Sigmoid colon (tissue), 7 donors: ENCODE data around the gene NDE1. TPM values are rescaled to one million over a fixed set of nuclear protein-coding genes. Genes with fewer than 3 reads are reported as not detected.
"Not testable (repeated sequence)": the region's sequence is repeated elsewhere in the genome, so short reads cannot be mapped to it uniquely, and the experiment has no call there.

Experiments used
- DNase-seq: peaks from one replicate; pipeline ENCODE4 v3.0.0-alpha.2; 2019
- H3K27ac ChIP-seq, 4 donors: fragments of 200-600 bp; sonication (generic); one replicate each; pipeline ENCODE4 v1.5.1; 2016 to 2019; ENCODE audit warnings: mild to moderate bottlenecking in 1 of 4
- H3K27me3 ChIP-seq, 3 donors: fragments of 200-600 bp; sonication (generic); one replicate each; pipeline ENCODE4 v1.5.1; 2019; ENCODE audit warnings: mild to moderate bottlenecking in 1 of 3
- H3K36me3 ChIP-seq, 4 donors: fragments of 200-600 bp; sonication (generic); one replicate each; pipeline ENCODE4 v1.5.1; 2016 to 2019
- H3K4me1 ChIP-seq, 4 donors: fragments of 200-600 bp; sonication (generic); one replicate each; pipeline ENCODE4 v1.5.1; 2017 to 2019
- H3K4me3 ChIP-seq, 4 donors: fragments of 200-600 bp; sonication (generic); one replicate each; pipeline ENCODE4 v1.5.1; 2017 to 2019; ENCODE audit warnings: mild to moderate bottlenecking in 2 of 4, moderate library complexity in 1 of 4
- H3K9me3 ChIP-seq, 4 donors: fragments of 200-600 bp in 3 of 4; sonication (generic) in 3 of 4; one replicate each; pipeline versions ENCODE4 v1.5.1 to v1.6.1; 2013 to 2019
- EP300 ChIP-seq, 4 donors: sonication (generic); formaldehyde crosslinking; IDR thresholded peaks; one replicate each; pipeline ENCODE4 v1.6.1; 2017; ENCODE audit warnings: antibody characterized with exemption in 4 of 4
- POLR2A ChIP-seq, 2 donors: fragments of 450-650 bp; IDR thresholded peaks; one replicate each; pipeline ENCODE4 v1.6.1; 2016; ENCODE audit warnings: antibody characterized with exemption in 2 of 2, mild to moderate bottlenecking in 2 of 2, moderate library complexity in 2 of 2
- POLR2AphosphoS5 ChIP-seq, 4 donors: sonication (generic); formaldehyde crosslinking; IDR thresholded peaks; one replicate each; pipeline ENCODE4 v1.6.1; 2017; ENCODE audit warnings: antibody characterized with exemption in 4 of 4
- WGBS, 2 donors: extraction: QIAGEN DNeasy Blood & Tissue Kit; methylation state at CpG; one replicate each; pipeline ENCODE4 v1.1.7; 2013; 5-methylcytosine and 5-hydroxymethylcytosine counted together
- intact Hi-C: fragments of 100-400 bp; cut with DNase I; formaldehyde crosslinking; loops from one replicate; pipeline ENCODE4 v1.15.1; 2023
- polyA plus RNA-seq, 3 donors: library from polyadenylated mRNA; stranded (reverse); fragments of 200-250 nt; gene quantifications; one replicate each; pipeline ENCODE4 v1.2.3, GENCODE V29; 2013
- total RNA-seq, 4 donors: library from RNA; depleted of rRNA; stranded (reverse); fragments of >200 nt; gene quantifications; one replicate each; pipeline ENCODE4 v1.1.0, GENCODE V29; 2016
- TF ChIP-seq, protein P1 (sequence below), 4 experiments: fragments of 450-650 bp in 3 of 4; fragments of 200-600 bp in 1 of 4; IDR thresholded peaks; one replicate each; pipeline ENCODE4 v1.5.1; 2016 to 2019; ENCODE audit warnings: antibody characterized with exemption in 4 of 4, mild to moderate bottlenecking in 3 of 4, moderate library complexity in 2 of 4
- donor health status: healthy with polysubstance abuse.
- donor health status: Bipolar disorder and iron deficiency.
- donor health status: healthy.

The NDE1 gene
- total and polyA plus RNA-seq, 7 donors: 11.3 to 86.1 (median 29.3) TPM

DNA sequence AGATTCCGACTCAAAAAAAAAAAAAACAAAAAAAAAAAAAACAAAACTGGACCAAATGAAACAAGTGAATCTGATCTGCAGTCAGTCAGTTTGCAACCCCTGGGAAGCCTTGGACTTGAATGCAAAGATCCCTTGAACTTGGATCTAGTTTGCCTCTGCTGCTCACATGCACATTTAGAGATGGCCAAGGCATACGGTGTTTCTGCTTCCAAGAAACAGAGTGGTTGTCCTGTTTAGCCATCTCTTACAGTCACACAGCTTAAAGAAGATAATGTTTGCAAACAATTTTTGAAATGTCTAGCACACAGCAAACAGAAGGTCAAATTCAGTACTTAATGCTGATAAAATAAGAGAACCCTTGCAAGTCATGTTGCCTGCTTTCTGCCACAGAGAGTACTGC lies 4.5 kb downstream of the NDE1 start:
- no peaks in the 10 kb centered on the region for H3K27me3 ChIP-seq
- intact Hi-C loops: loop anchor here (5.0 kb wide), 1 partner anchor 538 kb away; no protein-coding TSS in a partner anchor
- H3K36me3 ChIP-seq: no peaks in the 10 kb centered on the region
- H3K4me3 ChIP-seq: no peak overlapping the region
- peak overlapping the region in 2 of 4 donors; percentile 16 to 98 for H3K27ac ChIP-seq
- peaks cover 0 to 52% (median 38%) of the 10 kb centered on the region in 4 donors for H3K4me1 ChIP-seq
- TF ChIP-seq, protein P1, sequence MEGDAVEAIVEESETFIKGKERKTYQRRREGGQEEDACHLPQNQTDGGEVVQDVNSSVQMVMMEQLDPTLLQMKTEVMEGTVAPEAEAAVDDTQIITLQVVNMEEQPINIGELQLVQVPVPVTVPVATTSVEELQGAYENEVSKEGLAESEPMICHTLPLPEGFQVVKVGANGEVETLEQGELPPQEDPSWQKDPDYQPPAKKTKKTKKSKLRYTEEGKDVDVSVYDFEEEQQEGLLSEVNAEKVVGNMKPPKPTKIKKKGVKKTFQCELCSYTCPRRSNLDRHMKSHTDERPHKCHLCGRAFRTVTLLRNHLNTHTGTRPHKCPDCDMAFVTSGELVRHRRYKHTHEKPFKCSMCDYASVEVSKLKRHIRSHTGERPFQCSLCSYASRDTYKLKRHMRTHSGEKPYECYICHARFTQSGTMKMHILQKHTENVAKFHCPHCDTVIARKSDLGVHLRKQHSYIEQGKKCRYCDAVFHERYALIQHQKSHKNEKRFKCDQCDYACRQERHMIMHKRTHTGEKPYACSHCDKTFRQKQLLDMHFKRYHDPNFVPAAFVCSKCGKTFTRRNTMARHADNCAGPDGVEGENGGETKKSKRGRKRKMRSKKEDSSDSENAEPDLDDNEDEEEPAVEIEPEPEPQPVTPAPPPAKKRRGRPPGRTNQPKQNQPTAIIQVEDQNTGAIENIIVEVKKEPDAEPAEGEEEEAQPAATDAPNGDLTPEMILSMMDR (IDR thresholded peaks at IDR 0.05): no peak
- TF ChIP-seq EP300 (IDR thresholded peaks at IDR 0.05) (no peak), POLR2AphosphoS5 (IDR thresholded peaks at IDR 0.05) (no peak), POLR2A (IDR thresholded peaks at IDR 0.05) (no peak)
- no peaks in the 10 kb centered on the region for H3K9me3 ChIP-seq
- DNase-seq: peak; percentile 13
- 83 to 89% methylated on average over 2 of the region's 2 CpGs for WGBS, 2 donors

DNA sequence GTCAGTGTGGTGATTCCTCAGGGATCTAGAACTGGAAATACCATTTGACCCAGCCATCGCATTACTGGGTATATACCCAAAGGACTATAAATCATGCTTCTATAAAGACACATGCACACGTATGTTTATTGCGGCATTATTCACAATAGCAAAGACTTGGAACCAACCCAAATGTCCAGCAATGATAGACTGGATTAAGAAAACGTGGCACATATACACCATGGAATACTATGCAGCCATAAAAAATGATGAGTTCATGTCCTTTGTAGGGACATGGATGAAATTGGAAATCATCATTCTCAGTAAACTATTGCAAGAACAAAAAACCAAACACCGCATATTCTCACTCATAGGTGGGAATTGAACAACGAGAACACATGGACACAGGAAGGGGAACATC lies 5.5 kb downstream of the NDE1 start:
- DNase-seq, H3K4me3 ChIP-seq, intact Hi-C loops, H3K27ac ChIP-seq, H3K36me3 ChIP-seq, H3K27me3 ChIP-seq, H3K9me3 ChIP-seq: not testable (repeated sequence)
- peaks cover 0 to 55% (median 39%) of the 10 kb centered on the region in 4 donors for H3K4me1 ChIP-seq
- WGBS, 2 donors: 91 to 98% methylated on average over 3 of the region's 6 CpGs

DNA sequence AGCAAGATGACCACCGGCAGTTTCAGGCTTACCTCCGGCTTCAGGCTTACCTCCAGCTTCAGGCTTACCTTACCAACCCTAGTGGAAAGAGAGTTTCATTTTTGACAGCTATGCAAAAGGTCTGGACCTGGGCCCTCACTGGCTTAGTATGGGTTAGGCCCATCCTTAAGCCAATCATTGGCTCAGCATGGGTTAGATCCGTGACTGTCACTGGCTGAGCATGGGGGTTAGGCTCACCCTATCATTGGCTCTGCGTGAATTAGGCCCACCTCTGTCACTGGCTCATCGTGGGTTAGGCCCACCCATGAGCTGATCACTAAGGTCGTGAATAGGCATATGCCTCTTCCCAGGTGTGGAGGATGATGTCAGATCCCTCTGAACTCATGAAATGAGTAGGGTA lies 8.1 kb downstream of the NDE1 start:
- no peaks in the 10 kb centered on the region for H3K27me3 ChIP-seq
- H3K36me3 ChIP-seq: peaks cover 0 to 4% (median 0%) of the 10 kb centered on the region in 4 donors
- intact Hi-C loops: loop anchor here (1.0 kb wide), 1 partner anchor 8 kb away; no protein-coding TSS in a partner anchor
- TF ChIP-seq POLR2AphosphoS5 (IDR thresholded peaks at IDR 0.05): no peak
- TF ChIP-seq, protein P1 (IDR thresholded peaks at IDR 0.05): no peak
- no peak for TF ChIP-seq POLR2A (IDR thresholded peaks at IDR 0.05)
- no peak for TF ChIP-seq EP300 (IDR thresholded peaks at IDR 0.05)
- H3K27ac ChIP-seq: no peak overlapping the region
- WGBS, 2 donors: 89 to 90% methylated on average over 6 of the region's 6 CpGs
- DNase-seq: peak; percentile 40
- no peak overlapping the region for H3K4me3 ChIP-seq
- H3K9me3 ChIP-seq: no peaks in the 10 kb centered on the region
- peaks cover 0 to 39% (median 18%) of the 10 kb centered on the region in 4 donors for H3K4me1 ChIP-seq

DNA sequence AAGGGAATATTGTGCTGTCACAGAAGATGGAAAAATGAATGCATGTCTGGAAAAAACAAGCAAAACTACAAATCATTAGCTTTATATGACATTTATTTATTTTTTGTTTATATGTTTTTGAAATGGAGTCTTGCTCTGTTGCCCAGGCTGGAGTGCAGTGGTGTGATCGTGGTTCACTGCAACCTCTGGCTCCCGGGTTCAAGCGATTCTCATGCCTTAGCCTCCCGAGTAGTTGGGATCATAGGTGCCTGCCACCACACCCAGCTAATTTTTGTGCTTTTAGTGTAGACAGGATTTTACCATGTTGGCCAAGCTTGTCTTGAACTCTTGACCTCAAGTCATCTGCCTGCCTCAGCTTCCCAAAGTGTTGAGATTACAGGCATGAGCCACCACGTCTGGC lies 8.5 kb downstream of the NDE1 start:
- Histone ChIP-seq H3K27me3 (no peaks in the 10 kb centered on the region), H3K9me3 (no peaks in the 10 kb centered on the region), H3K27ac (no peak overlapping the region), H3K4me1 (peaks cover 0 to 35% (median 14%) of the 10 kb centered on the region in 4 donors), H3K4me3 (no peak overlapping the region), H3K36me3 (peaks cover 0 to 4% (median 0%) of the 10 kb centered on the region in 4 donors)
- intact Hi-C loops: loop anchor here (1.0 kb wide), 1 partner anchor 8 kb away; no protein-coding TSS in a partner anchor
- WGBS, 2 donors: 90 to 94% methylated on average over 5 of the region's 5 CpGs
- no peak for TF ChIP-seq POLR2AphosphoS5 (IDR thresholded peaks at IDR 0.05)
- TF ChIP-seq, protein P1 (IDR thresholded peaks at IDR 0.05): no peak
- TF ChIP-seq EP300 (IDR thresholded peaks at IDR 0.05): no peak
- TF ChIP-seq POLR2A (IDR thresholded peaks at IDR 0.05): no peak
- DNase-seq: peak; percentile 33

DNA sequence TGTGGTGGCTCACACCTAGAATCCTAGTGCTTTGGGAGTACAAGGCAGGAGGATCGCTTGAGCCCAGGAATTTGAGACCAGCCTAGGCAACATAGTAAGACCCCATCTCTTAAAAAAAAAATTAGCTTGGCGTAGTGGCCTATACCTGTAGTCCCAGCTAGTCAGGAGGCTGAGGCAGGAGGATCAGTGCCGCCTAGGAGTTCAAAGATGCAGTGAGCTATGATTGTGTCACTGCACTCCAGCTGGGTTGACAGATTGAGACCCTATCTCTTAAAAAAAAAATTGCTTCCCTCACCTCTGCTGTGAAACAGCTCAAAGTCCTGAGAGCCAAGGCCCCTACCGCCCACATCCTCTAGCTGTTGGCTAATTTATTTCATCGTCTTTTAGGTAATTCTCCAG lies 10.2 kb downstream of the NDE1 start:
- peak overlapping the region; percentile 50 to 72 (median 56) for H3K27ac ChIP-seq
- TF ChIP-seq, protein P1 (IDR thresholded peaks at IDR 0.05): no peak
- no peak for TF ChIP-seq POLR2AphosphoS5 (IDR thresholded peaks at IDR 0.05)
- TF ChIP-seq POLR2A (IDR thresholded peaks at IDR 0.05): no peak
- TF ChIP-seq EP300 (IDR thresholded peaks at IDR 0.05): no peak
- no peaks in the 10 kb centered on the region for H3K9me3 ChIP-seq
- WGBS, 2 donors: 92 to 98% methylated on average over 5 of the region's 5 CpGs
- H3K4me1 ChIP-seq: peaks cover 0 to 20% (median 7%) of the 10 kb centered on the region in 4 donors
- DNase-seq: peak; percentile 18
- peaks cover 0 to 10% (median 8%) of the 10 kb centered on the region in 4 donors for H3K36me3 ChIP-seq
- H3K27me3 ChIP-seq: no peaks in the 10 kb centered on the region
- no peak overlapping the region for H3K4me3 ChIP-seq
- intact Hi-C loops: no loop called here
